GM12878 (cell line): ENCODE measurements around the gene KLHL10. TPM values are rescaled to one million over a fixed set of nuclear protein-coding genes. Genes with fewer than 3 reads are reported as not detected.

Experiments
- ATAC-seq: fragments of 200-7000 bp; cut with Tn5 transposase; 3 replicates; pipeline ENCODE4 v1.9.1; 2020; ENCODE audit warnings: mild to moderate bottlenecking, moderate library complexity
- BruUV-seq: library from RNA; stranded (reverse); fragments of 400-500 nt; replicated peaks from 2 replicates; lab custom pipeline; 2021; lab: Mats Ljungman, UMichigan
- CTCF ChIA-PET: fragments of 300-600 bp; sonication (Branson Sonifier 250); formaldehyde crosslinking; extraction: SDS; loops from one replicate; lab custom pipeline; 2021; ENCODE audit warnings: inconsistent platforms; lab: Yijun Ruan, JAX
- POLR2A ChIA-PET: fragments of 350-600 bp; formaldehyde crosslinking; extraction: SDS; loops from one replicate; lab custom pipeline; 2021; ENCODE audit warnings: inconsistent platforms; lab: Charles Lee
- RAD21 ChIA-PET: fragments of 300-600 bp; sonication (Branson Sonifier 250); formaldehyde crosslinking; loops from one replicate; lab custom pipeline; 2023; ENCODE audit warnings: antibody characterized with exemption; ENCODE audit not compliant: unreplicated experiment; lab: Charles Lee
- SMC1A ChIA-PET: fragments of 300-600 bp; sonication (Branson Sonifier 250); formaldehyde crosslinking; loops from one replicate; lab custom pipeline; 2023; ENCODE audit not compliant: unreplicated experiment, uncharacterized antibody; lab: Charles Lee
- DNase-seq: peaks from one replicate; pipeline ENCODE4 v3.0.0-alpha.2; 2011; ENCODE audit warnings: low read depth, low spot score
- FAIRE-seq: peaks from 3 replicates; lab custom pipeline; 2011; peaks lifted over from hg19 to GRCh38; lab: Jason Lieb, UNC
- H2AFZ ChIP-seq: 2 replicates; pipeline ENCODE4 v1.6.0; 2011; ENCODE audit warnings: low read depth, low read length, control low read depth; ENCODE audit not compliant: control insufficient read depth
- H3K27ac ChIP-seq: 2 replicates; pipeline ENCODE4 v1.5.1; 2011; ENCODE audit warnings: control low read depth; ENCODE audit not compliant: control insufficient read depth, insufficient read depth
- H3K27me3 ChIP-seq, 2 experiments: replicated peaks in 1 of 2; 2 replicates each; pipeline versions ENCODE4 v1.6.0 to v1.6.1; 2011; ENCODE audit warnings: low read length in 1 of 2; ENCODE audit not compliant: control insufficient read depth in 2 of 2, insufficient read depth in 2 of 2
- H3K36me3 ChIP-seq, 2 experiments: 2 replicates each; pipeline ENCODE4 v1.5.1; 2011; ENCODE audit warnings: low read length in 1 of 2; ENCODE audit not compliant: control insufficient read depth in 2 of 2, insufficient read depth in 2 of 2
- H3K4me1 ChIP-seq: 2 replicates; pipeline ENCODE4 v1.6.1; 2011; ENCODE audit warnings: mild to moderate bottlenecking, low read length, moderate library complexity, mixed read lengths; ENCODE audit not compliant: control insufficient read depth, insufficient read depth
- H3K4me2 ChIP-seq: 2 replicates; pipeline ENCODE4 v1.6.0; 2011; ENCODE audit warnings: control low read depth; ENCODE audit not compliant: control insufficient read depth, insufficient read depth
- H3K4me3 ChIP-seq: fragments of 200-600 bp; sonication (generic); 2 replicates; pipeline ENCODE4 v1.5.1; 2016
- H3K79me2 ChIP-seq: 2 replicates; pipeline ENCODE4 v1.6.0; 2011; ENCODE audit warnings: low read length; ENCODE audit not compliant: control insufficient read depth, insufficient read depth
- H3K9ac ChIP-seq: 2 replicates; pipeline ENCODE4 v1.8.0; 2011; ENCODE audit warnings: low read length, control low read depth, mixed read lengths; ENCODE audit not compliant: control insufficient read depth, insufficient read depth
- H3K9me3 ChIP-seq: replicated peaks from 3 replicates; pipeline ENCODE4 v1.5.1; 2011; ENCODE audit warnings: mild to moderate bottlenecking, low read length; ENCODE audit not compliant: control insufficient read depth, insufficient read depth
- H4K20me1 ChIP-seq: 2 replicates; pipeline ENCODE4 v1.6.0; 2011; ENCODE audit not compliant: control insufficient read depth, insufficient read depth
- BACH1 ChIP-seq: fragments of 450-650 bp; IDR thresholded peaks from 2 replicates; pipeline ENCODE4 v1.6.1; 2017; ENCODE audit warnings: mild to moderate bottlenecking, borderline replicate concordance
- CHD2 ChIP-seq: IDR thresholded peaks from 2 replicates; pipeline ENCODE4 v1.6.1; 2011; ENCODE audit warnings: low read depth, low read length, improper control_type of control experiment, borderline replicate concordance
- EZH2 ChIP-seq: IDR thresholded peaks from 2 replicates; pipeline ENCODE4 v1.6.1; 2012; ENCODE audit warnings: low read depth, mild to moderate bottlenecking, control low read depth, inconsistent platforms, low read length, borderline replicate concordance; ENCODE audit not compliant: control insufficient read depth
- HDAC6 ChIP-seq: fragments of 200-600 bp; sonication (generic); IDR thresholded peaks from one replicate; pipeline ENCODE4 v1.8.0; 2017; ENCODE audit warnings: antibody characterized with exemption; ENCODE audit not compliant: unreplicated experiment
- KLF5 ChIP-seq: fragments of 450-650 bp; IDR thresholded peaks from 2 replicates; pipeline ENCODE4 v1.6.1; 2014; ENCODE audit warnings: mild to moderate bottlenecking; ENCODE audit not compliant: partially characterized antibody
- MYB ChIP-seq: fragments of 150-350 bp; IDR thresholded peaks from 2 replicates; pipeline ENCODE4 v1.6.1; 2014; ENCODE audit warnings: mild to moderate bottlenecking, low read depth, low read length, borderline replicate concordance
- POLR2AphosphoS2 ChIP-seq: IDR thresholded peaks from 2 replicates; pipeline ENCODE4 v1.6.1; 2011; ENCODE audit warnings: low read depth, mild to moderate bottlenecking, low read length, improper control_type of control experiment, moderate library complexity
- SUZ12 ChIP-seq: fragments of 200-600 bp; sonication (generic); IDR thresholded peaks from one replicate; pipeline ENCODE4 v1.6.1; 2018; ENCODE audit warnings: antibody characterized with exemption, mild to moderate bottlenecking; ENCODE audit not compliant: unreplicated experiment
- WGBS: methylation state at CpG from one replicate; pipeline ENCODE4 v1.1.6; 2016; ENCODE audit warnings: low lambda C conversion rate; ENCODE audit not compliant: insufficient replicate concordance, insufficient coverage; ENCODE audit errors: missing lambda C conversion rate; 5-methylcytosine and 5-hydroxymethylcytosine counted together
- in situ Hi-C: fragments of 300-500 bp; cut with MboI; formaldehyde crosslinking; loops from 9 replicates; pipeline ENCODE4 v1.14.3; 2018; ENCODE audit warnings: mixed read lengths
- intact Hi-C: fragments of 100-400 bp; cut with micrococcal nuclease; formaldehyde crosslinking; loops from one replicate; pipeline ENCODE4 v1.14.2; 2022; ENCODE audit not compliant: unreplicated experiment
- polyA plus RNA-seq, 11 experiments: library from polyadenylated mRNA; depleted of rRNA in 4 of 11; unstranded in 6 of 11; stranded (reverse) in 5 of 11; fragments of >200 nt; fragmentation: Nextera tagmentation in 4 of 11; fragmentation: Illumina TruSeq in 1 of 11; extraction: Ambion mirVana in 4 of 11; extraction: Trizol in 1 of 11; gene quantifications; 1 replicate in 1 of 11; 2 replicates in 10 of 11; pipeline versions ENCODE4 v1.2.1 to v1.2.3, GENCODE V29; 2011 to 2016; ENCODE audit warnings: inconsistent platforms in 2 of 11, missing spikeins in 2 of 11, low read depth in 1 of 11
- total RNA-seq, 4 experiments: library from RNA; depleted of rRNA in 3 of 4; stranded (reverse); fragments of >200 nt in 3 of 4; fragmentation: Illumina TruSeq in 1 of 4; extraction: Trizol in 1 of 4; gene quantifications; 2 replicates each; pipeline versions ENCODE4 v1.2.1 to v1.2.3, GENCODE V29; 2013 to 2021
- TF ChIP-seq, protein P1 (sequence below): IDR thresholded peaks from 2 replicates; pipeline ENCODE4 v1.6.1; 2012; ENCODE audit warnings: low read depth, low read length, improper control_type of control experiment
- TF ChIP-seq, protein P2 (sequence below): IDR thresholded peaks from 2 replicates; pipeline ENCODE4 v1.6.1; 2012; ENCODE audit warnings: improper control_type of control experiment, low read depth, low read length; ENCODE audit not compliant: insufficient replicate concordance

The KLHL10 gene
- total and polyA plus RNA-seq, 10 of the 15 experiments (the other 5 are each of a cell fraction or from before 2014, with no cell fraction given), result 0.13 to 0.62 (median 0.20) TPM; not detected in 4

DNA sequence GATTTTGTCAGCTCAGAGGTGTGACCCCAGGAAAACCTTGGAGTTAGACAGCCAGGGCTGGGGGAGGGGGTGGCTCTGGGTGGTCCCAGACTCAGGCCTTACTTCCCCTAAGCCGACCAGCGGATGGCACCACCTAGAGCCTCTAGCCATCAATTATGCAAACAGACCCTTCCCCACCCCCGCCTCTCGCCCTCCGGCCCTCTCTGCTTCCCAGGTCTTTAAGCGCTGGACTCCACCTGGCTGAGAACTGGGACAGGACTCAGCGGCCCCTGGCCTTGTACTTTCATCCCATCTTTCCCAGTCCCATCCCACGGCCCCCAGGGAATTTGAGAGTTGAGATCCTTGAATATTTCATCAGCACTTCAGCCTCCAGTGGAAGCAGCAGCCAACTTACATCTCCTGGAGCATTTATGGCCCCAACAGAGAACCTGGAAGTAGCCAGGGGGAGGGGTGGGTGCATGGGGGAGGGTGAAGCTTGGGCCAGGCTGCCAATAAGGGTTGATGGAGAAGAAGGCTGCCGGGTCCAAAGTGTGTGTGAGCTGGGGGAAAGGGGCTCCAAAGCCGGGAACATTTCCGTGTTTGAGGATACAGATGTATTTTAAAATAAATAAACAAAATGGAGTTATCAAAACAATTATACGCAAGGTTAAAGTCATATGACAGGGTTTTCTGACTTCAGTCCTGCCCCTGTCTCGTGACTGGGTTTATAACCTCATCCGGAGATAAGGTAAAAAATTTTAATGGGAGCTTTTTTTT is 43.7 kb upstream of the KLHL10 start:
- 42% methylated on average over 14 of the region's 14 CpGs for WGBS

More for the DNA sequence above, 43.7 kb upstream of the KLHL10 start:
- in situ Hi-C loops, result no loop called here
- Histone ChIP-seq H3K9ac (no peak overlapping the region), H3K9me3 (no peaks in the 10 kb centered on the region), H3K79me2 (no peaks in the 10 kb centered on the region), H3K4me2 (no peak overlapping the region), H3K4me3 (no peak overlapping the region), H4K20me1 (no peaks in the 10 kb centered on the region), H2AFZ (no peak overlapping the region), H3K27ac (no peak overlapping the region), H3K27me3 (no peaks in the 10 kb centered on the region), H3K36me3 (no peaks in the 10 kb centered on the region), H3K4me1 (no peaks in the 10 kb centered on the region)
- FAIRE-seq (no peak), ATAC-seq (no peak), DNase-seq (no peak)
- TF ChIP-seq BACH1 (no peak), CHD2 (no peak), HDAC6 (no peak), MYB (no peak), SUZ12 (no peak), KLF5 (no peak), POLR2AphosphoS2 (no peak), EZH2 (no peak)
- TF ChIP-seq, protein P1, sequence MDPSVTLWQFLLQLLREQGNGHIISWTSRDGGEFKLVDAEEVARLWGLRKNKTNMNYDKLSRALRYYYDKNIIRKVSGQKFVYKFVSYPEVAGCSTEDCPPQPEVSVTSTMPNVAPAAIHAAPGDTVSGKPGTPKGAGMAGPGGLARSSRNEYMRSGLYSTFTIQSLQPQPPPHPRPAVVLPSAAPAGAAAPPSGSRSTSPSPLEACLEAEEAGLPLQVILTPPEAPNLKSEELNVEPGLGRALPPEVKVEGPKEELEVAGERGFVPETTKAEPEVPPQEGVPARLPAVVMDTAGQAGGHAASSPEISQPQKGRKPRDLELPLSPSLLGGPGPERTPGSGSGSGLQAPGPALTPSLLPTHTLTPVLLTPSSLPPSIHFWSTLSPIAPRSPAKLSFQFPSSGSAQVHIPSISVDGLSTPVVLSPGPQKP, result no peak
- TF ChIP-seq, protein P2, sequence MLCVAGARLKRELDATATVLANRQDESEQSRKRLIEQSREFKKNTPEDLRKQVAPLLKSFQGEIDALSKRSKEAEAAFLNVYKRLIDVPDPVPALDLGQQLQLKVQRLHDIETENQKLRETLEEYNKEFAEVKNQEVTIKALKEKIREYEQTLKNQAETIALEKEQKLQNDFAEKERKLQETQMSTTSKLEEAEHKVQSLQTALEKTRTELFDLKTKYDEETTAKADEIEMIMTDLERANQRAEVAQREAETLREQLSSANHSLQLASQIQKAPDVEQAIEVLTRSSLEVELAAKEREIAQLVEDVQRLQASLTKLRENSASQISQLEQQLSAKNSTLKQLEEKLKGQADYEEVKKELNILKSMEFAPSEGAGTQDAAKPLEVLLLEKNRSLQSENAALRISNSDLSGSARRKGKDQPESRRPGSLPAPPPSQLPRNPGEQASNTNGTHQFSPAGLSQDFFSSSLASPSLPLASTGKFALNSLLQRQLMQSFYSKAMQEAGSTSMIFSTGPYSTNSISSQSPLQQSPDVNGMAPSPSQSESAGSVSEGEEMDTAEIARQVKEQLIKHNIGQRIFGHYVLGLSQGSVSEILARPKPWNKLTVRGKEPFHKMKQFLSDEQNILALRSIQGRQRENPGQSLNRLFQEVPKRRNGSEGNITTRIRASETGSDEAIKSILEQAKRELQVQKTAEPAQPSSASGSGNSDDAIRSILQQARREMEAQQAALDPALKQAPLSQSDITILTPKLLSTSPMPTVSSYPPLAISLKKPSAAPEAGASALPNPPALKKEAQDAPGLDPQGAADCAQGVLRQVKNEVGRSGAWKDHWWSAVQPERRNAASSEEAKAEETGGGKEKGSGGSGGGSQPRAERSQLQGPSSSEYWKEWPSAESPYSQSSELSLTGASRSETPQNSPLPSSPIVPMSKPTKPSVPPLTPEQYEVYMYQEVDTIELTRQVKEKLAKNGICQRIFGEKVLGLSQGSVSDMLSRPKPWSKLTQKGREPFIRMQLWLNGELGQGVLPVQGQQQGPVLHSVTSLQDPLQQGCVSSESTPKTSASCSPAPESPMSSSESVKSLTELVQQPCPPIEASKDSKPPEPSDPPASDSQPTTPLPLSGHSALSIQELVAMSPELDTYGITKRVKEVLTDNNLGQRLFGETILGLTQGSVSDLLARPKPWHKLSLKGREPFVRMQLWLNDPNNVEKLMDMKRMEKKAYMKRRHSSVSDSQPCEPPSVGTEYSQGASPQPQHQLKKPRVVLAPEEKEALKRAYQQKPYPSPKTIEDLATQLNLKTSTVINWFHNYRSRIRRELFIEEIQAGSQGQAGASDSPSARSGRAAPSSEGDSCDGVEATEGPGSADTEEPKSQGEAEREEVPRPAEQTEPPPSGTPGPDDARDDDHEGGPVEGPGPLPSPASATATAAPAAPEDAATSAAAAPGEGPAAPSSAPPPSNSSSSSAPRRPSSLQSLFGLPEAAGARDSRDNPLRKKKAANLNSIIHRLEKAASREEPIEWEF, result no peak
- CTCF ChIA-PET, result interaction anchor here (1.7 kb wide), 1 partner anchor 18 kb away, joined by 3 read pairs; the partner anchor contains the start of gene P3H4
- intact Hi-C loops, result no loop called here
- RAD21 ChIA-PET, result no interaction called here
- SMC1A ChIA-PET, result no interaction called here
- POLR2A ChIA-PET, result interaction anchor here (0.6 kb wide), 1 partner anchor 137 kb away, joined by 3 read pairs; no protein-coding TSS in a partner anchor
- BruUV-seq, result no TSS peak
